GM10248 (cell line): ENCODE results near the gene GTF2H4.

Experiments
- CTCF ChIA-PET: fragments of 300-600 bp; sonication (Branson Sonifier 250); formaldehyde crosslinking; extraction: SDS; loops from one replicate; lab custom pipeline; 2021; ENCODE audit warnings: antibody characterized with exemption; lab: Yijun Ruan, JAX
- POLR2A ChIA-PET: fragments of 350-650 bp; sonication (Branson Sonifier 250); formaldehyde crosslinking; extraction: SDS; loops from one replicate; lab custom pipeline; 2020; ENCODE audit warnings: antibody characterized with exemption; lab: Yijun Ruan, JAX
- DNase-seq: peaks from one replicate; pipeline ENCODE4 v3.0.0; 2012; ENCODE audit errors: extremely low spot score
- CTCF ChIP-seq: IDR thresholded peaks from 2 replicates; pipeline ENCODE4 v1.5.1; 2012; ENCODE audit warnings: mild to moderate bottlenecking, low read depth; ENCODE audit errors: extremely low read depth, missing control alignments, control extremely low read depth

GTF2H4 gene

GRCh38 chr6:30931969-30932645 is 24.1 kb downstream of the GTF2H4 start, which contains the start of gene SFTA2:
TSS of gene SFTA2 (minus strand) at chr6:30932170. CDS start at chr6:30932096, 74 bp downstream.
- ChIA-PET CTCF (interaction anchor here (1.5 kb wide), 1 partner anchor 148 kb away, joined by 6 read pairs; no protein-coding TSS in a partner anchor), POLR2A (no interaction called here)
- no peak for TF ChIP-seq CTCF
- DNase-seq: no peak

- no peak for TF ChIP-seq CTCF
- ChIA-PET POLR2A (no interaction called here), CTCF (no interaction called here)
- DNase-seq: no peak
Observed at GRCh38 chr6:30932665-30933365, 24.8 kb downstream of the GTF2H4 start.

GRCh38 chr6:30935018-30935417 is 27.0 kb downstream of the GTF2H4 start:
- POLR2A ChIA-PET: no interaction called here
- CTCF ChIA-PET: interaction anchor here (0.9 to 1.4 kb wide), 4 partner anchors 19 to 152 kb away, joined by 3 to 4 read pairs (median 3); no protein-coding TSS in a partner anchor
- no peak for DNase-seq
- TF ChIP-seq CTCF: no peak

GRCh38 chr6:30937265-30937664 is 29.3 kb downstream of the GTF2H4 start:
- ChIA-PET CTCF (interaction anchor here (1.0 kb wide), 1 partner anchor 114 kb away, joined by 3 read pairs; no protein-coding TSS in a partner anchor), POLR2A (no interaction called here)
- no peak for DNase-seq
- no peak for TF ChIP-seq CTCF

GRCh38 chr6:30938730-30939129 is 30.7 kb downstream of the GTF2H4 start:
- ChIA-PET POLR2A (no interaction called here), CTCF (interaction anchor here (1.2 to 1.6 kb wide), 3 partner anchors 9 to 131 kb away, joined by 3 to 4 read pairs (median 3); no protein-coding TSS in a partner anchor)
- TF ChIP-seq CTCF: no peak
- DNase-seq: no peak

- DNase-seq: no peak
- CTCF ChIA-PET: interaction anchor here (1.2 to 1.6 kb wide), 2 partner anchors 23 to 130 kb away, joined by 3 to 4 read pairs; no protein-coding TSS in a partner anchor
- POLR2A ChIA-PET: no interaction called here
- TF ChIP-seq CTCF: no peak
Observed at GRCh38 chr6:30939473-30939872, 31.5 kb downstream of the GTF2H4 start.
